Progenitor cell of endocrine pancreas (in vitro differentiated cells): Measurements from ENCODE around the gene PDE11A. TPM values are rescaled to one million over a fixed set of nuclear protein-coding genes. Genes with fewer than 3 reads are reported as not detected.

Experiments
- DNase-seq: peaks from one replicate; pipeline ENCODE4 v3.0.0; 2021; ENCODE audit warnings: low spot score; ENCODE audit not compliant: unreplicated experiment
- H3K27ac Mint-ChIP-seq: 2 replicates; pipeline ENCODE4 v1.8.0; 2021; ENCODE audit warnings: mild to moderate bottlenecking, moderate library complexity, mixed read lengths
- H3K27me3 Mint-ChIP-seq: 2 replicates; pipeline ENCODE4 v1.8.0; 2021; ENCODE audit warnings: mixed read lengths
- H3K36me3 Mint-ChIP-seq: 2 replicates; pipeline ENCODE4 v1.8.0; 2022; ENCODE audit warnings: mixed read lengths; ENCODE audit not compliant: insufficient read depth
- H3K4me1 Mint-ChIP-seq: 2 replicates; pipeline ENCODE4 v1.8.0; 2021; ENCODE audit warnings: low read depth, mixed read lengths
- H3K4me3 Mint-ChIP-seq: 2 replicates; pipeline ENCODE4 v1.8.0; 2021; ENCODE audit warnings: low read depth, mild to moderate bottlenecking, moderate library complexity, mixed read lengths
- H3K9me3 Mint-ChIP-seq: 2 replicates; pipeline ENCODE4 v1.8.0; 2021; ENCODE audit warnings: low read depth, mixed read lengths
- CTCF ChIP-seq: fragments of 200-600 bp; sonication (generic); IDR thresholded peaks from one replicate; pipeline ENCODE4 v1.5.0; 2021; ENCODE audit warnings: antibody characterized with exemption, mild to moderate bottlenecking; ENCODE audit not compliant: unreplicated experiment
- total RNA-seq: library from RNA; stranded (reverse); gene quantifications from 2 replicates; pipeline ENCODE4 v1.2.1, GENCODE V29; 2021

Gene PDE11A
- total RNA-seq, 1 donor from 2014 or later: 54.8 TPM

GRCh38 chr2:178008636-178009289 is 63.8 kb downstream of the PDE11A start:
- Mint-ChIP-seq H3K4me1 (no peaks in the 10 kb centered on the region), H3K9me3 (no peaks in the 10 kb centered on the region), H3K27me3 (no peaks in the 10 kb centered on the region), H3K27ac (no peak overlapping the region), H3K36me3 (no peaks in the 10 kb centered on the region), H3K4me3 (no peak overlapping the region)
- no peak for TF ChIP-seq CTCF
- DNase-seq: no peak

DNA sequence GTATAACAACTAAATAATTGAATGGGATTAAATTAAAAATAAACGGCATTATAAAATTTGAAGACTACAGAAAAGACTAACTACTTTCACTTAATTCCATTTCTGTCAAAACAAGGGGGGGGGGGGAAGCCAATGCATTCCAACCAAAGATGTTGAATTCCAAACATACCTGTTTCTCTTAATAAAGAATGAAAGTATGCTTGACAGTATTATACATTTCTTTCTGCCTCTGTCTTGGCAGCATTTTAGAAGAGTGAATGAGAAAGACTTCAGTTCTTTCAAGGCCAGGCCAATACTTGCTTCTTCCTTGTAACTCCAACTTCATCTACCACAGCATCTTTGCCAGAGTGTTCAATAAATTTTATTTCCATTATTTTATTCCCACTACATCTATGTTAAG is 65.9 kb downstream of the PDE11A start:
- no peaks in the 10 kb centered on the region for H3K36me3 Mint-ChIP-seq
- H3K27ac Mint-ChIP-seq: no peak overlapping the region

GRCh38 chr2:178005756-178006155 is 66.8 kb downstream of the PDE11A start:
- Mint-ChIP-seq H3K4me3 (no peak overlapping the region), H3K9me3 (no peaks in the 10 kb centered on the region), H3K27ac (no peak overlapping the region), H3K36me3 (no peaks in the 10 kb centered on the region), H3K4me1 (no peaks in the 10 kb centered on the region), H3K27me3 (no peaks in the 10 kb centered on the region)
- DNase-seq: no peak
- TF ChIP-seq CTCF: no peak

More for the DNA sequence above, 65.9 kb downstream of the PDE11A start:
- Mint-ChIP-seq H3K27me3 (no peaks in the 10 kb centered on the region), H3K9me3 (no peaks in the 10 kb centered on the region), H3K4me3 (no peak overlapping the region), H3K4me1 (no peaks in the 10 kb centered on the region)
- TF ChIP-seq CTCF: no peak
- no peak for DNase-seq

DNA sequence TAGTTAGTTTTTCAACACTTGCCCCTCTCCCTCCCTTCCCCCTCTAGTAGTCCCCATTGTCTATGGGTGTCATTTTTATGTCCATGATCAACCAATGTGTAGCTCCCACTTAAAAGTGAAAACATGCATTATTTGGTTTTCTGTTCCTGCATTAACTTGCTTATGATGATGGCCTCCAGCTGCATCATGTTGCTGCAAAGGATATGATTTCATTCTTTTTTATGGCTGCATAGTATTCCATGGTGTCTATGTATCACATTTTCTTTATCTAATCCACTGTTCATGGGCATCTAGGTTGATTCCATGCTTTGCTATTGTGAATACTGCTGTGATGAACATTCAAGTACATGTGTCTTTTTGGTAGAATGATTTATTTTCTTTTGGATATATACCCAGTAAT is 70.5 kb downstream of the PDE11A start:
- H3K4me1 Mint-ChIP-seq: no peaks in the 10 kb centered on the region
- no peak overlapping the region for H3K27ac Mint-ChIP-seq
- H3K9me3 Mint-ChIP-seq: no peaks in the 10 kb centered on the region

DNA sequence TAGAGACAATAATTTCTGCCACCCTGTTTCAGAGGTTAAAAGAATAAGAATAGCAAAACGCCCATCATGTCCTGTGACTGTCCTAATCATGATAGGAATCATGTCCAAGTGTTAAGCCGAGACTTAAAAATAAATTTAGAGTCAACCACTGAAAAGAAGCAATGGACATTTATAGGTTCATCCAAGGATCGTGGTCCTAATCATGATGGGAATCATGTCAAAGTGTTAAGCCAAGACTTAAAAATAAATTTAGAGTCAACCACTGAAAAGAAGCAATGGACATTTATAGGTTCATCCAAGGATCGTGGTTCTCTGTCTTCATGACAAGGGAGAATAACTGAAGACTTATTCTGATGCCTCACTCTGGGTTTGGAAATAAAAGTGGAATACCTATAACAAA is 73.6 kb downstream of the PDE11A start:
- Mint-ChIP-seq H3K27me3 (no peaks in the 10 kb centered on the region), H3K27ac (no peak overlapping the region), H3K9me3 (no peaks in the 10 kb centered on the region), H3K36me3 (no peaks in the 10 kb centered on the region), H3K4me3 (no peak overlapping the region), H3K4me1 (no peaks in the 10 kb centered on the region)
- no peak for TF ChIP-seq CTCF
- no peak for DNase-seq

More for the DNA sequence above, 70.5 kb downstream of the PDE11A start:
- TF ChIP-seq CTCF: no peak
- no peak for DNase-seq
- Mint-ChIP-seq H3K27me3 (no peaks in the 10 kb centered on the region), H3K36me3 (no peaks in the 10 kb centered on the region), H3K4me3 (no peak overlapping the region)
